ENCODE results near the gene CPVL. TPM values are rescaled to one million over a fixed set of nuclear protein-coding genes. Genes with fewer than 3 reads are reported as not detected.

Gene CPVL
- total and polyA plus RNA-seq, 4 donors = 6.0 to 39.0 (median 12.9) TPM

DNA sequence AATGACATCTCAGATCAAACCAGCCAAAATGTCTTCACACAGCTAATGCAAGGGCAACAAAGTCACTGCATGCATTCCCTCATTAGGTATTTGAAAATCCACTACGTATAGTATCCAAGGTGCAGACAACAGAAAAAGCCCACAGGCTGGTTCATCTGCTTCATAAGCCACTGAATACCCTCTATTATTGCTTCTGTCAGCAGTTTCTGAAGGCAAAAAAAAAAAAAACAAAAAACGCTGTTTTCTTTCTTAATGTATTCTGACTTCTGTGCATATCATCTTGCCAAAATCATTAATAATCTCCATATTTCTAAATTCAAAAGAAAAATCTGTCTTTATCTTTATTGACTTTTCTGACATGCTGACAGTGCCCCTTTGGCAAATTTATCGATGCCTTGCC is 13.4 kb downstream of the CPVL start:
- H3K27me3 ChIP-seq (ENCODE audit: control insufficient read depth in 4 of 4, insufficient read depth in 4 of 4, low read length in 3 of 4) = no peaks in the 10 kb centered on the region
- WGBS = 86% methylated on average over 3 of the region's 3 CpGs
- DNase-seq (ENCODE audit: low spot score) = no peak
- H3K4me3 ChIP-seq (ENCODE audit: low read depth in 1 of 3, low read length in 3 of 3) = no peak overlapping the region
- H3K4me1 ChIP-seq (ENCODE audit: control insufficient read depth in 4 of 4, insufficient read depth in 4 of 4, low read length in 3 of 4) = no peaks in the 10 kb centered on the region
- H3K27ac ChIP-seq (ENCODE audit: low read depth in 1 of 2, low read length in 2 of 2) = no peak overlapping the region
- H3K36me3 ChIP-seq (ENCODE audit: control insufficient read depth in 4 of 4, insufficient read depth in 3 of 4, low read depth in 1 of 4, low read length in 3 of 4) = no peaks in the 10 kb centered on the region
- H3K9me3 ChIP-seq (ENCODE audit: control insufficient read depth in 4 of 4, low read length in 3 of 4) = no peaks in the 10 kb centered on the region
- no peak overlapping the region for H3K9ac ChIP-seq (ENCODE audit: low read depth in 1 of 2, low read length in 2 of 2)
- TF ChIP-seq HNF4G (IDR thresholded peaks at IDR 0.05) (no peak), HNF4A (conservative IDR thresholded peaks at IDR 0.05) (no peak), CTCF (IDR thresholded peaks at IDR 0.05; ENCODE audit: low read depth, low read length, missing input control) (no peak), RXRA (IDR thresholded peaks at IDR 0.05) (no peak), EGR1 (IDR thresholded peaks at IDR 0.05; ENCODE audit: low read depth in 2 of 2) (no peak), REST (IDR thresholded peaks at IDR 0.05) (no peak), NR2F2 (IDR thresholded peaks at IDR 0.05) (no peak), GABPA (IDR thresholded peaks at IDR 0.05 in 1 of 2, conservative IDR thresholded peaks at IDR 0.05 in 1 of 2) (no peak), RAD21 (IDR thresholded peaks at IDR 0.05) (no peak), YY1 (IDR thresholded peaks at IDR 0.05) (no peak), MAX (IDR thresholded peaks at IDR 0.05) (no peak), ZBTB33 (IDR thresholded peaks at IDR 0.05) (no peak), TAF1 (conservative IDR thresholded peaks at IDR 0.05) (no peak)
- TF ChIP-seq, protein P1, sequence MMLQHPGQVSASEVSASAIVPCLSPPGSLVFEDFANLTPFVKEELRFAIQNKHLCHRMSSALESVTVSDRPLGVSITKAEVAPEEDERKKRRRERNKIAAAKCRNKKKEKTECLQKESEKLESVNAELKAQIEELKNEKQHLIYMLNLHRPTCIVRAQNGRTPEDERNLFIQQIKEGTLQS (IDR thresholded peaks at IDR 0.05) = no peak

- no peaks in the 10 kb centered on the region for H3K4me1 ChIP-seq (ENCODE audit: control insufficient read depth in 4 of 4, insufficient read depth in 4 of 4, low read length in 3 of 4)
- no peaks in the 10 kb centered on the region for H3K36me3 ChIP-seq (ENCODE audit: control insufficient read depth in 4 of 4, insufficient read depth in 3 of 4, low read depth in 1 of 4, low read length in 3 of 4)
- WGBS = 95% methylated on average over 5 of the region's 5 CpGs
- H3K27ac ChIP-seq (ENCODE audit: low read depth in 1 of 2, low read length in 2 of 2) = no peak overlapping the region
- H3K9me3 ChIP-seq (ENCODE audit: control insufficient read depth in 4 of 4, low read length in 3 of 4) = no peaks in the 10 kb centered on the region
- H3K9ac ChIP-seq (ENCODE audit: low read depth in 1 of 2, low read length in 2 of 2) = no peak overlapping the region
- no peak for DNase-seq (ENCODE audit: low spot score)
- H3K27me3 ChIP-seq (ENCODE audit: control insufficient read depth in 4 of 4, insufficient read depth in 4 of 4, low read length in 3 of 4) = no peaks in the 10 kb centered on the region
- no peak overlapping the region for H3K4me3 ChIP-seq (ENCODE audit: low read depth in 1 of 3, low read length in 3 of 3)
- no peak for TF ChIP-seq EGR1 (IDR thresholded peaks at IDR 0.05; ENCODE audit: low read depth in 2 of 2)
- TF ChIP-seq RXRA (IDR thresholded peaks at IDR 0.05) = no peak
- no peak for TF ChIP-seq RAD21 (IDR thresholded peaks at IDR 0.05)
- TF ChIP-seq HNF4A (conservative IDR thresholded peaks at IDR 0.05) = no peak
- TF ChIP-seq YY1 (IDR thresholded peaks at IDR 0.05) = no peak
- TF ChIP-seq FOXA1 (IDR thresholded peaks at IDR 0.05) = no peak
- TF ChIP-seq CTCF (IDR thresholded peaks at IDR 0.05; ENCODE audit: low read depth, low read length, missing input control) = no peak
- TF ChIP-seq, protein P1 (IDR thresholded peaks at IDR 0.05) = no peak
- no peak for TF ChIP-seq SP1 (IDR thresholded peaks at IDR 0.05)
- no peak for TF ChIP-seq MAX (IDR thresholded peaks at IDR 0.05)
- no peak for TF ChIP-seq HNF4G (IDR thresholded peaks at IDR 0.05)
- TF ChIP-seq FOXA2 (IDR thresholded peaks at IDR 0.05) = no peak
- TF ChIP-seq JUND (IDR thresholded peaks at IDR 0.05) = no peak
- TF ChIP-seq NR2F2 (IDR thresholded peaks at IDR 0.05) = no peak
- TF ChIP-seq GABPA (IDR thresholded peaks at IDR 0.05 in 1 of 2, conservative IDR thresholded peaks at IDR 0.05 in 1 of 2) = no peak
Observed at GRCh38 chr7:29131678-29132077, 14.7 kb downstream of the CPVL start.
